ENCODE data around the gene ANTXR1. TPM values are rescaled to one million over a fixed set of nuclear protein-coding genes. Genes with fewer than 3 reads are reported as not detected.
A peak's percentile ranks its signal among the peaks of the same experiment; 100 is the strongest.

Gene ANTXR1
- total RNA-seq, 1 experiment from 2014 or later = 67.4 TPM

DNA sequence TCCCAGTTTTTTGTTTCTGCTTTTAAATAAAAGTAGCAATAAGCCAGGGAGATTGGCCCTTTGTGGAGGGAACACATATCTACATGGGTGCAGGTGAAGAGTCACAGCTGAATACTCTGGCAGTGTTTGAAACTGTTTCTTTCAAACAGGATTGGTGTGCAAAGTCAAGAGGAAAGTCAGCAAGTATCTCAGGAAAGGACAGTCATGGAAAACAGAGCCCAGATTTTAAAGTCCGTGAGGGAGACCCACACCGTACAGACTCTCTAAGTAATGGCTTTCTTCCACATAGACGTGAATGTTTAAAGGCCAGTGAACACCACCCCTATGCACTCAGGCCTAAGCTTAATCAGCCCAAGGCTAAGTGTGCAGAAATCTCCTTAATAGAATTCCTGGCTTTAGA lies 278.7 kb downstream of the ANTXR1 start:
- H3K9me3 ChIP-seq (replicated peaks) = no peaks in the 10 kb centered on the region
- no peak overlapping the region for H3K4me3 ChIP-seq
- no peaks in the 10 kb centered on the region for H3K36me3 ChIP-seq
- H3K4me1 ChIP-seq = peaks cover 6% of the 10 kb centered on the region; the same call in 1 of the 2 replicates
- H3K27me3 ChIP-seq = no peaks in the 10 kb centered on the region
- H3K27ac ChIP-seq = no peak overlapping the region
- no peak for DNase-seq

DNA sequence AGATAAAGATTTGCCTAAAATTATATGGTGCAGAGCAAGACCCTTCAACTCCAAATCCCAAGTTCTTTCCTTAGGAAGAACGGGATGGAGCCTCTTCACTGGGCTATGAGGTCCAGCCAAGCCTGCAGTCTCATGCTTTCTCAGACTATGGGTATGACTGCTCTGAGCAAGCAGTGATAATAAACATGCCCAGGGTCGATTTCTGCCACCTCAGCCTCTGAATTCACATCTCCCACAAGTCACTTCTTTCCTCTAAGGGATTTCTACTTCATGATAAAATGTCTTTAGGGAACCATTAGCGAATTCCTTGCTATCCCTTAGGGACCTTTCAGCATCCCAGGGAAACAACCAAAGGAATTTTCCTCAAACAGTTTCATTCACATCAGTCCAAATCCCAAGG lies 279.3 kb downstream of the ANTXR1 start:
- no peak overlapping the region for H3K4me3 ChIP-seq
- no peaks in the 10 kb centered on the region for H3K27me3 ChIP-seq
- peaks cover 6% of the 10 kb centered on the region; the same call in 1 of the 2 replicates for H3K4me1 ChIP-seq
- no peaks in the 10 kb centered on the region for H3K36me3 ChIP-seq
- no peak for DNase-seq
- H3K27ac ChIP-seq = no peak overlapping the region
- no peaks in the 10 kb centered on the region for H3K9me3 ChIP-seq (replicated peaks)

DNA sequence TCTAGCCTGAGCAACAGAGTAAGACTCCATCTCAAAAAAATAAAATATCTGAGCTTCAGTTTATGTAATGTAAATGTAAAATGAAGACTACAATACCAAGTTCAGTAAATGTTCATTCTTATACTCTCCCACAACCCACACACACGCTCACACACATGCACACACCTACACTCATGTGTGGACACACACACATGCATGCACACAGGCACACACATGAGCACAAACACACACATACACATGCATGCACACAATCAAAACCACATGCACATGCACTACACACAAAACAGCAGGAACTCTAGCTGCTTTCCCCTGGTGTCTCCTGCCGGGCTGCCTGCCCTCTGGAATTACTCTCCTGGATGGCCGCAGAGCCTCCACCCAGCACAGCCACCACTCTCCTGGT lies 283.4 kb downstream of the ANTXR1 start:
- DNase-seq = no peak
- H3K27ac ChIP-seq = no peak overlapping the region

DNA sequence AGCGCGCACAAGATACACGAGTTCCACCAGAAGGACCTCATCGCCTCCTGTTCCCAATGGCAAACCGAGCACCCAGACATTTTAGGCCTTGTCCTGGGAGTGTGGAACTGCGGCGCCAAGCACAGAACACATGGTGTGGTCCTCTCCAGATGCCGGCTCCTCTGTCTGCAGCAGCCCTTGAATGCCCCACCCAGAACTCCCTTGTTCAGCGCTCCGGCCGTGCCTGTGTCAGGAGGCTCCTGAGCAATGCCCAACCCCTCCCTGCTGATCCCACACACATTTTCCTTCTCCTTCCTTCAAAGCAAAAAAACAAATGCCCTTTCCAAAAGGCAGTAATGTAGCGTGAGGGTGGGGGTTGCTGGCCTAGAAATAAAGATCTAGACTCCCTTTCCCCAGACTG lies 284.2 kb downstream of the ANTXR1 start:
- no peak for DNase-seq
- Histone ChIP-seq H3K27me3 (no peaks in the 10 kb centered on the region), H3K4me1 (peaks cover 27% of the 10 kb centered on the region), H3K27ac (no peak overlapping the region), H3K9me3 (replicated peaks) (no peaks in the 10 kb centered on the region), H3K4me3 (no peak overlapping the region), H3K36me3 (no peaks in the 10 kb centered on the region)

More for the DNA sequence above, 283.4 kb downstream of the ANTXR1 start:
- H3K36me3 ChIP-seq = no peaks in the 10 kb centered on the region
- H3K4me3 ChIP-seq = no peak overlapping the region
- H3K27me3 ChIP-seq = no peaks in the 10 kb centered on the region
- H3K9me3 ChIP-seq (replicated peaks) = no peaks in the 10 kb centered on the region
- H3K4me1 ChIP-seq = peaks cover 29% of the 10 kb centered on the region

DNA sequence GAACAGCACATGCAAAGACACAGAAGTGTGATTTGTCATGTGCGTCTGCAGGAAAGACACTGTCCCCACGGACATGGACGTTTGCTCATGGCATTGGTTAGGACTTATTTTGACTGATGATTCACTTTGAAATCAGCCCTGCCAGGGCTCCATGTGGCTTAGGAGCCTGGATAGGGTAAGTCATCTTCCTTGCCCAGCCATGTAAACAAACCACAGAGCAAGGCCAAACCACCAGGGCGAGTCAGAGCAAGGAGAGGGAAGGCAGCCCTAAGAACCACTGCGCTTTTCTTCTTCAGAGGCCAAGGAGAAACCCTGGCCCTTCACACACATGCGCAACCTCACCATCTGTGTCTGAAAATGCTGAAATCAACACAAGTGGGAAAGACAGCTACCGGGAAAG lies 285.3 kb downstream of the ANTXR1 start:
- peaks cover 27% of the 10 kb centered on the region for H3K4me1 ChIP-seq
- peak; percentile 52 to 54 for DNase-seq
- H3K27me3 ChIP-seq = no peaks in the 10 kb centered on the region
- H3K27ac ChIP-seq = no peak overlapping the region
- H3K36me3 ChIP-seq = no peaks in the 10 kb centered on the region
- no peak overlapping the region for H3K4me3 ChIP-seq
- H3K9me3 ChIP-seq (replicated peaks) = no peaks in the 10 kb centered on the region; the same call in 1 of the 2 replicates

DNA sequence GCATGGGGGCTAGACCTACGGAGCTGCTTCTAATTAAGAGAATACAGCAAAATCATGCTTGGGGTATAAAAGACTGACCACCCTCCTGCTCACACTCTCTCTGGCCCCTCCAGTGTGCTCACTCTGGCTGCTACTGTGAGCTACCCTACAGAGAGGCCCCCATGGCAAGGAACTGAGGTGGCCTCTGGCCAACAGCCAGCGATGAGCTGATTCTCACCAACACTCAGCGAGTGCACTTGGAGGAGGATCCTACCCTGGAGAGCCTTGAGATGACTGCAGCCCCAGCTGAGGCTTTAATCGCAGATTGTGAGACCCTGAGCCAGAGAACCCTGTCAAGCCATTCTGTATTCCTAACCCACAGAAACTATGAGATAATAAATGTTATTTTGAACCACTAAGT lies 285.9 kb downstream of the ANTXR1 start:
- Histone ChIP-seq H3K4me3 (no peak overlapping the region), H3K27ac (no peak overlapping the region), H3K9me3 (replicated peaks) (peaks cover under 1% of the 10 kb centered on the region; the same call in 1 of the 2 replicates), H3K36me3 (no peaks in the 10 kb centered on the region), H3K4me1 (peaks cover 27% of the 10 kb centered on the region), H3K27me3 (no peaks in the 10 kb centered on the region)
- DNase-seq = peak; percentile 46 to 53

Other genes with a start within 250 kb of the ANTXR1 start
- gene BMP10, start 141.8 kb upstream of the ANTXR1 start, total RNA-seq (2014; rRNA removed; shearing (Covaris generic)) = 0.08 TPM in 1 of 2 replicates, not detected in the other
- not detected in 2 replicates for gene GKN2, start 60.3 kb upstream of the ANTXR1 start, total RNA-seq (2014; rRNA removed; shearing (Covaris generic))
- gene GKN1, start 38.5 kb upstream of the ANTXR1 start, total RNA-seq (2014; rRNA removed; shearing (Covaris generic)) = not detected in 2 replicates